Breast epithelium (tissue), 3 donors: Measurements from ENCODE around the gene CALN1.

Experiments
- POLR2AphosphoS5 ChIP-seq, 3 donors: sonication (generic); formaldehyde crosslinking; IDR thresholded peaks; one replicate each; pipeline ENCODE4 v1.6.1; 2017; ENCODE audit warnings: antibody characterized with exemption in 3 of 3
- TF ChIP-seq, protein P1 (sequence below), 3 donors: fragments of 450-650 bp; IDR thresholded peaks; one replicate each; pipeline ENCODE4 v1.5.1; 2016 to 2017; ENCODE audit warnings: antibody characterized with exemption in 3 of 3, mild to moderate bottlenecking in 3 of 3, moderate library complexity in 3 of 3

DNA sequence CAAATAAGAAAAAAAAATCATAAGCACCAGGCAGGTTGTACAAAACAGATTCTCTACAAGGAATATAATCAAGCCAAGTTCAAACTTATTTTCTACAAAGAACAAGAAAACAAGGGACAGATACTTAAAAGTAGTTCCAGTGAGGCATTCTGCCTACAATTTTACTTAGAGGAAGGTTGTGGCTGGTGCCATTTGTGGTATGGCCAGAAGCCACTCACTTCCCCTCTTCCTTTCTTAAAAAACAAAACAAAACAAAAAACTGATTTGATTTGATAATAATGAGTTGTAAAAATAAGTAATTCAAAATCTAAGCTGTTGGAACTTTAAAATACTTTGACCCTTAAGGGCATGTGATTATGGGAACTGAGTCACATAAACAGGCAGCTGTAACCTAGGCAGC is 420.6 kb downstream of the CALN1 start:
- TF ChIP-seq POLR2AphosphoS5 (IDR thresholded peaks at IDR 0.05) = no peak
- TF ChIP-seq, protein P1, sequence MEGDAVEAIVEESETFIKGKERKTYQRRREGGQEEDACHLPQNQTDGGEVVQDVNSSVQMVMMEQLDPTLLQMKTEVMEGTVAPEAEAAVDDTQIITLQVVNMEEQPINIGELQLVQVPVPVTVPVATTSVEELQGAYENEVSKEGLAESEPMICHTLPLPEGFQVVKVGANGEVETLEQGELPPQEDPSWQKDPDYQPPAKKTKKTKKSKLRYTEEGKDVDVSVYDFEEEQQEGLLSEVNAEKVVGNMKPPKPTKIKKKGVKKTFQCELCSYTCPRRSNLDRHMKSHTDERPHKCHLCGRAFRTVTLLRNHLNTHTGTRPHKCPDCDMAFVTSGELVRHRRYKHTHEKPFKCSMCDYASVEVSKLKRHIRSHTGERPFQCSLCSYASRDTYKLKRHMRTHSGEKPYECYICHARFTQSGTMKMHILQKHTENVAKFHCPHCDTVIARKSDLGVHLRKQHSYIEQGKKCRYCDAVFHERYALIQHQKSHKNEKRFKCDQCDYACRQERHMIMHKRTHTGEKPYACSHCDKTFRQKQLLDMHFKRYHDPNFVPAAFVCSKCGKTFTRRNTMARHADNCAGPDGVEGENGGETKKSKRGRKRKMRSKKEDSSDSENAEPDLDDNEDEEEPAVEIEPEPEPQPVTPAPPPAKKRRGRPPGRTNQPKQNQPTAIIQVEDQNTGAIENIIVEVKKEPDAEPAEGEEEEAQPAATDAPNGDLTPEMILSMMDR (IDR thresholded peaks at IDR 0.05) = no peak
